K562 (cell line): ENCODE results near the gene SPATA21. TPM values are rescaled to one million over a fixed set of nuclear protein-coding genes. Genes with fewer than 3 reads are reported as not detected.

ENCODE experiments used
- E2F4 ChIP-seq: sonication (generic); formaldehyde crosslinking; IDR thresholded peaks from 2 replicates; pipeline ENCODE4 v1.8.0; 2022; ENCODE audit warnings: mild to moderate bottlenecking, low read depth, missing genetic modification reagents
- ERF ChIP-seq: fragments of 450-650 bp; formaldehyde crosslinking; IDR thresholded peaks from 2 replicates; pipeline ENCODE4 v1.4.0; 2020; ENCODE audit warnings: mild to moderate bottlenecking, mixed read lengths
- HSF4 ChIP-seq: fragments of 250-450 bp; sonication (Bioruptor Pico); IDR thresholded peaks from 2 replicates; pipeline ENCODE4 v2.1.2; 2022; ENCODE audit warnings: mild to moderate bottlenecking, moderate library complexity, borderline replicate concordance
- IFI16 ChIP-seq: fragments of 250-450 bp; sonication (Bioruptor Pico); IDR thresholded peaks from 2 replicates; pipeline ENCODE4 v2.1.2; 2022; ENCODE audit warnings: mild to moderate bottlenecking, inconsistent platforms
- KLF16 ChIP-seq: IDR thresholded peaks from 2 replicates; pipeline ENCODE4 v1.6.1; 2016; ENCODE audit warnings: antibody characterized with exemption
- MAX ChIP-seq: sonication (generic); formaldehyde crosslinking; IDR thresholded peaks from 2 replicates; pipeline ENCODE4 v1.9.0; 2022; ENCODE audit warnings: mild to moderate bottlenecking, missing genetic modification reagents
- PYGO2 ChIP-seq: fragments of 450-650 bp; IDR thresholded peaks from 2 replicates; pipeline ENCODE4 v1.6.1; 2016; ENCODE audit warnings: mild to moderate bottlenecking, missing genetic modification characterization, moderate library complexity, missing compliant biosample characterization
- SMAD1 ChIP-seq: fragments of 150-350 bp; IDR thresholded peaks from 2 replicates; pipeline ENCODE4 v1.6.1; 2014; ENCODE audit warnings: low read length, low read depth; ENCODE audit not compliant: partially characterized antibody
- SOX6 ChIP-seq: fragments of 450-650 bp; IDR thresholded peaks from 2 replicates; pipeline ENCODE4 v1.6.1; 2014; ENCODE audit warnings: mild to moderate bottlenecking
- SRSF7 ChIP-seq: fragments of 200-400 bp; formaldehyde crosslinking; optimal IDR thresholded peaks from 2 replicates; pipeline ENCODE3; 2017; ENCODE audit warnings: mild to moderate bottlenecking, low read depth, low read length
- TAL1 ChIP-seq: fragments of 450-650 bp; IDR thresholded peaks from 2 replicates; pipeline ENCODE4 v1.6.1; 2016; ENCODE audit warnings: mild to moderate bottlenecking
- TRIM28 ChIP-seq: fragments of 450-650 bp; IDR thresholded peaks from 2 replicates; pipeline ENCODE4 v1.6.1; 2017
- ZNF347 ChIP-seq: fragments of 450-650 bp; formaldehyde crosslinking; IDR thresholded peaks from 2 replicates; pipeline ENCODE4 v1.4.0; 2020; ENCODE audit warnings: low read depth, mild to moderate bottlenecking, moderate library complexity
- ZNF512 ChIP-seq: IDR thresholded peaks from 2 replicates; pipeline ENCODE4 v1.6.1; 2016; ENCODE audit warnings: missing genetic modification characterization, missing compliant biosample characterization
- ZNF707 ChIP-seq: fragments of 250-450 bp; sonication (Bioruptor Pico); conservative IDR thresholded peaks from 2 replicates; pipeline ENCODE4 v1.8.0; 2022; ENCODE audit warnings: inconsistent platforms, mild to moderate bottlenecking, moderate library complexity
- polyA plus RNA-seq, 8 experiments: library from polyadenylated mRNA; depleted of rRNA in 4 of 8; stranded (reverse) in 5 of 8; unstranded in 3 of 8; fragments of >200 nt; fragmentation: Nextera tagmentation in 2 of 8; fragmentation: Illumina TruSeq in 1 of 8; extraction: Ambion mirVana in 2 of 8; extraction: Trizol in 1 of 8; gene quantifications; 2 replicates each; pipeline versions ENCODE4 v1.2.1 to v1.2.3, GENCODE V29; 2011 to 2014; ENCODE audit warnings: inconsistent platforms in 1 of 8, missing spikeins in 1 of 8
- total RNA-seq, 7 experiments: library from RNA; depleted of rRNA in 6 of 7; stranded (reverse); fragments of >200 nt in 6 of 7; fragmentation: Illumina TruSeq in 2 of 7; extraction: Trizol in 2 of 7; gene quantifications; 2 replicates each; pipeline versions ENCODE4 v1.2.1 to v1.2.3, GENCODE V29; 2011 to 2021; ENCODE audit warnings: low replicate concordance in 1 of 7
- TF ChIP-seq, protein P1 (sequence below): sonication (generic); formaldehyde crosslinking; IDR thresholded peaks from 2 replicates; pipeline ENCODE4 v1.8.1; 2022; ENCODE audit warnings: missing genetic modification reagents
- TF ChIP-seq, protein P2 (sequence below): sonication (generic); formaldehyde crosslinking; IDR thresholded peaks from 2 replicates; pipeline ENCODE4 v1.8.0; 2022; ENCODE audit warnings: mild to moderate bottlenecking, missing genetic modification reagents
- TF ChIP-seq, protein P3 (sequence below), 2 experiments: IDR thresholded peaks; 2 replicates each; pipeline ENCODE4 v1.6.1; 2012; ENCODE audit warnings: improper control_type of control experiment in 2 of 2, low read depth in 2 of 2, low read length in 2 of 2, borderline replicate concordance in 1 of 2

The SPATA21 gene
- total and polyA plus RNA-seq, 9 of the 15 experiments (the other 6 are each of a cell fraction or from before 2014, with no cell fraction given), result 0.10 to 0.36 (median 0.13) TPM; not detected in 3

DNA sequence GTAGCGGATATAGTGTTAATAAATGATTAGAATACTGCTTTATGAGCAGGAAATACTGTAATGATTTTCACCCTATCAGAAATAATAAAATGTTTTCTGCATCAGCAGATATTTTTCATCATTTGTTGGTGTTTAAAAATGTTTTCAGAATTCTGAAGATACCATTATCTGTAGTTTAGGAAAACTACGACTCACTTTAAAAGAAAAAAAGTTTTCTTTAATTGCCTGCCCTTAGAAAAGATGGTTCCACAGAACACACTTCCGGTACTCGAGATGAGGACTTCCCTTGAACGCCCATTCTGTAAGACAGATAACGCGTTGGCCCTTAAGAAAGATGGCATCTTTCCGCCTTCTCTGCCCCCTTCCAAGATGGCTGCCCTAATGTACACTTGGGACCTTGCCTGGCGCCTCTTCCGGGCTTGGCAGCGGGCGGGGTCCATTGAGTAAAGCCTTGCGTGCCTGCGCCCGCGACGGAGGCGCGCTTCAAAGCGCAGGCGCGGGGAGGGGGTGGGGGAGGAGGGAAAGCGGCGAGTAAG is 70.4 kb downstream of the SPATA21 start, which contains the start of gene SZRD1 (continued):
- TF ChIP-seq, protein P1, sequence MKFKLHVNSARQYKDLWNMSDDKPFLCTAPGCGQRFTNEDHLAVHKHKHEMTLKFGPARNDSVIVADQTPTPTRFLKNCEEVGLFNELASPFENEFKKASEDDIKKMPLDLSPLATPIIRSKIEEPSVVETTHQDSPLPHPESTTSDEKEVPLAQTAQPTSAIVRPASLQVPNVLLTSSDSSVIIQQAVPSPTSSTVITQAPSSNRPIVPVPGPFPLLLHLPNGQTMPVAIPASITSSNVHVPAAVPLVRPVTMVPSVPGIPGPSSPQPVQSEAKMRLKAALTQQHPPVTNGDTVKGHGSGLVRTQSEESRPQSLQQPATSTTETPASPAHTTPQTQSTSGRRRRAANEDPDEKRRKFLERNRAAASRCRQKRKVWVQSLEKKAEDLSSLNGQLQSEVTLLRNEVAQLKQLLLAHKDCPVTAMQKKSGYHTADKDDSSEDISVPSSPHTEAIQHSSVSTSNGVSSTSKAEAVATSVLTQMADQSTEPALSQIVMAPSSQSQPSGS (CRISPR knock-in tag), result no peak
- no peak for TF ChIP-seq ZNF512 (tag)
- TF ChIP-seq, protein P2, sequence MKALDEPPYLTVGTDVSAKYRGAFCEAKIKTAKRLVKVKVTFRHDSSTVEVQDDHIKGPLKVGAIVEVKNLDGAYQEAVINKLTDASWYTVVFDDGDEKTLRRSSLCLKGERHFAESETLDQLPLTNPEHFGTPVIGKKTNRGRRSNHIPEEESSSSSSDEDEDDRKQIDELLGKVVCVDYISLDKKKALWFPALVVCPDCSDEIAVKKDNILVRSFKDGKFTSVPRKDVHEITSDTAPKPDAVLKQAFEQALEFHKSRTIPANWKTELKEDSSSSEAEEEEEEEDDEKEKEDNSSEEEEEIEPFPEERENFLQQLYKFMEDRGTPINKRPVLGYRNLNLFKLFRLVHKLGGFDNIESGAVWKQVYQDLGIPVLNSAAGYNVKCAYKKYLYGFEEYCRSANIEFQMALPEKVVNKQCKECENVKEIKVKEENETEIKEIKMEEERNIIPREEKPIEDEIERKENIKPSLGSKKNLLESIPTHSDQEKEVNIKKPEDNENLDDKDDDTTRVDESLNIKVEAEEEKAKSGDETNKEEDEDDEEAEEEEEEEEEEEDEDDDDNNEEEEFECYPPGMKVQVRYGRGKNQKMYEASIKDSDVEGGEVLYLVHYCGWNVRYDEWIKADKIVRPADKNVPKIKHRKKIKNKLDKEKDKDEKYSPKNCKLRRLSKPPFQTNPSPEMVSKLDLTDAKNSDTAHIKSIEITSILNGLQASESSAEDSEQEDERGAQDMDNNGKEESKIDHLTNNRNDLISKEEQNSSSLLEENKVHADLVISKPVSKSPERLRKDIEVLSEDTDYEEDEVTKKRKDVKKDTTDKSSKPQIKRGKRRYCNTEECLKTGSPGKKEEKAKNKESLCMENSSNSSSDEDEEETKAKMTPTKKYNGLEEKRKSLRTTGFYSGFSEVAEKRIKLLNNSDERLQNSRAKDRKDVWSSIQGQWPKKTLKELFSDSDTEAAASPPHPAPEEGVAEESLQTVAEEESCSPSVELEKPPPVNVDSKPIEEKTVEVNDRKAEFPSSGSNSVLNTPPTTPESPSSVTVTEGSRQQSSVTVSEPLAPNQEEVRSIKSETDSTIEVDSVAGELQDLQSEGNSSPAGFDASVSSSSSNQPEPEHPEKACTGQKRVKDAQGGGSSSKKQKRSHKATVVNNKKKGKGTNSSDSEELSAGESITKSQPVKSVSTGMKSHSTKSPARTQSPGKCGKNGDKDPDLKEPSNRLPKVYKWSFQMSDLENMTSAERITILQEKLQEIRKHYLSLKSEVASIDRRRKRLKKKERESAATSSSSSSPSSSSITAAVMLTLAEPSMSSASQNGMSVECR (CRISPR knock-in tag), result no peak
- no peak for TF ChIP-seq SMAD1
- no peak for TF ChIP-seq KLF16
- TF ChIP-seq, protein P3, sequence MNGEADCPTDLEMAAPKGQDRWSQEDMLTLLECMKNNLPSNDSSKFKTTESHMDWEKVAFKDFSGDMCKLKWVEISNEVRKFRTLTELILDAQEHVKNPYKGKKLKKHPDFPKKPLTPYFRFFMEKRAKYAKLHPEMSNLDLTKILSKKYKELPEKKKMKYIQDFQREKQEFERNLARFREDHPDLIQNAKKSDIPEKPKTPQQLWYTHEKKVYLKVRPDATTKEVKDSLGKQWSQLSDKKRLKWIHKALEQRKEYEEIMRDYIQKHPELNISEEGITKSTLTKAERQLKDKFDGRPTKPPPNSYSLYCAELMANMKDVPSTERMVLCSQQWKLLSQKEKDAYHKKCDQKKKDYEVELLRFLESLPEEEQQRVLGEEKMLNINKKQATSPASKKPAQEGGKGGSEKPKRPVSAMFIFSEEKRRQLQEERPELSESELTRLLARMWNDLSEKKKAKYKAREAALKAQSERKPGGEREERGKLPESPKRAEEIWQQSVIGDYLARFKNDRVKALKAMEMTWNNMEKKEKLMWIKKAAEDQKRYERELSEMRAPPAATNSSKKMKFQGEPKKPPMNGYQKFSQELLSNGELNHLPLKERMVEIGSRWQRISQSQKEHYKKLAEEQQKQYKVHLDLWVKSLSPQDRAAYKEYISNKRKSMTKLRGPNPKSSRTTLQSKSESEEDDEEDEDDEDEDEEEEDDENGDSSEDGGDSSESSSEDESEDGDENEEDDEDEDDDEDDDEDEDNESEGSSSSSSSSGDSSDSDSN (IDR thresholded peaks at IDR 0.05; ENCODE audit: borderline replicate concordance in 1 of 2, low read depth in 2 of 2, low read length in 2 of 2), result peak; percentile 27 to 72; a peak in 1 of 4 replicates
- no peak for TF ChIP-seq ERF (CRISPR knock-in tag)
- no peak for TF ChIP-seq HSF4 (CRISPR knock-in tag)
- TF ChIP-seq MAX (CRISPR knock-in tag), result no peak
- peak; percentile 59; the same call in 1 of the 2 replicates for TF ChIP-seq SOX6
- TF ChIP-seq PYGO2 (tag), result no peak
- TF ChIP-seq IFI16 (CRISPR knock-in tag), result no peak
- no peak for TF ChIP-seq SRSF7
- no peak for TF ChIP-seq ZNF707
- TF ChIP-seq E2F4 (CRISPR knock-in tag), result no peak
- TF ChIP-seq TRIM28, result no peak
- TF ChIP-seq ZNF347 (CRISPR knock-in tag), result no peak
- TF ChIP-seq TAL1, result no peak
